Activated gamma-delta T cell treated with anti-CD3 and anti-CD28 coated beads, Interleukin-2, amount 50 U/mL, for 16 hours (primary cell): ENCODE measurements around the gene MSANTD4.
"Not testable (repeated sequence)": the region's sequence is repeated elsewhere in the genome, so short reads cannot be mapped to it uniquely, and the experiment has no call there.

ENCODE experiments used
- DNase-seq: peaks from one replicate; pipeline ENCODE4 v3.0.0-alpha.2; 2020; ENCODE audit warnings: low read depth

MSANTD4 gene

DNA sequence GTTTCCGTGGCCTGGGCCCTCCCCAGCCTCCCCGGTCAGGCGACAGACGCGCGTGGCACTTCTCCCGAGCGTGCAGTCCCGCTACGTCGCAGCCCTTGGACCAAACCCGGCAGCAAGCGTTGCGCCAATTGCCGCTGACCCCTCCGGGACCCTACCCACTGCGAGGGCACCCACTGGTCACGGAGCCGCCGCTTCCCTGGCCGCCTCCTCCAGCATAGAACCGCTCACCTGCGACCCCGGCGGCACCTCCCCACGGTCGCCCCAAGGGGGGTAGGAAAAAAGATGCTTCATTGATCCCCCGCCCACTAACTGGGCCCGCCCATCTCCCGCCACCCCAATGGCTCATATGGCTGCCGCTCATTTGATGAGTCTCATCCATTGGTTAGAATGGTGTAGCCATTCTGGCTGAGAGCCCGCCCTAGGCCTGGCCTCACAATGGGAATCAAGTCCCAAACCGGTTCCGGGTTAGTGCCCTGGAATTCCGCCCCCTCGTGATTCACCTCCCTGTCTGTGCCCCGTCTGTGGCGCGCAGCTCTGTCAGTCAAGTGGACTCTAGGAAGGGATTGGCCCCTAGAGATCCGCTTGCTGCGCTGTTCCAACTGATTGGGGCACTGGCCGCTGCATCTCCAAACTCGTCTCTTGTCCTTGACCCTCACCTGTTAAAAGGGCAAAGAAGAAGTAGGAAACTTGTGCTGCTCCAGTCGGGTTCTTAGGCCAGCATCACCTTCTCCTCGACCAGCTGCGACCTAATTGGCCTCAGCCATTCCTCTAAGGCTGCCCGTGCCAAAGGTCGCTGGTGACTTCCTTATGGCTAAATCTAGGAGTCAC is at the start of gene MSANTD4:
MSANTD4 (minus strand) TSS at position 274 of the 828 bp plus-strand sequence. CDS start 11,323 bp downstream, outside the sequence.
- peak; percentile 93 for DNase-seq

- no peak for DNase-seq
These were observed 48.6 kb upstream of the MSANTD4 start for GRCh38 chr11:106070606-106071005.

- DNase-seq, result no peak
These were observed 41.0 kb upstream of the MSANTD4 start for GRCh38 chr11:106063009-106063408.

DNA sequence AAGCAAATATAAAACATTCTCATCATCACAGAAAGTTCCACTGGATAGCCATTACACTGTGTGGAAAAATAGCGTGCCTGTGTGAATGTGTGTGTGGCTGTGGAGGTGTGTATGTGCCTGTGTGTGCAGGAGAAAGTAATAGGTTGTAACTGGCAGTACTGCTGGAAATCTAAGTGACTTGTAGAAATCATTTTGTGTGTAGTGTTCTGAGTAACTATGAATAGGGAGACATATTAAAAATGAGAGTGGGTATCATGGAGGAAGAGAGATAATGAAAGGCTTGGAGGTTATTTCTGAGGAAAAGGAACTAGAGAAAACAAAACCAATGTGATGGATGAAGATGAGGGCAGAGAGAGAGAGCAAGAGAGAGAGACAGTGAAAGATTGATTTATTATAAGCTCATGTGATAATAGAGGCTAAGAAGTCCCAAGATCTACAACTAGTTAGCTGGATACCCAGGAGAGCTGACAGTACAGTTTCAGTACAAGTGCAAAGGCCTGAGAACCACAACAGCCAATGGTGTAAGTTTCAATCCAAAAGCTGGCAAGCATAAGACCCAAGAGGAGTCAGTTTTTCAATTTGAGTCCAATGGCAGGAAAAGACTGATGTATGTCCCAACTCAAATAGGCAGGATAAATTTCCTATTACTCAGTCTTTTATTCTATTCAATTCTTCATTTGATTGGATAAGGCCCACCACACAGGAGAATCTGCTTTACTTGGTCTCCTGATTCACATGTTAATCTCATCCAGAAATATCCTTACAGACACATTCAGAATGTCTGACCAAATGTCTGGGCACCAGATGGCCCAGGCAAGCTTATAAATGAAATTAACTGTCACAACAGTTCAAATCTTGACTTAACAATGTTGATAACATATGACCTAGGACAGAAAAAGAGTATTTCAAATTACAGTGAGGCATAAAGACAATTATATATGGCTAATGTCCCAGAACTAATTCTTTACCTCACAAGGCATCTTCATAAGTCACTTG is 40.2 kb upstream of the MSANTD4 start:
- DNase-seq, result no peak

GRCh38 chr11:106061249-106061784 is 39.3 kb upstream of the MSANTD4 start:
- DNase-seq, result no peak

- DNase-seq, result no peak
These were observed 37.6 kb upstream of the MSANTD4 start for GRCh38 chr11:106059617-106060016.

- DNase-seq, result not testable (repeated sequence)
These were observed 36.3 kb upstream of the MSANTD4 start for GRCh38 chr11:106058377-106058776.

- no peak for DNase-seq
These were observed 29.1 kb upstream of the MSANTD4 start for GRCh38 chr11:106051103-106051502.

GRCh38 chr11:106049727-106050476 is 27.9 kb upstream of the MSANTD4 start:
- DNase-seq, result no peak

- DNase-seq, result no peak
These were observed 25.6 kb upstream of the MSANTD4 start for GRCh38 chr11:106047631-106048030.

DNA sequence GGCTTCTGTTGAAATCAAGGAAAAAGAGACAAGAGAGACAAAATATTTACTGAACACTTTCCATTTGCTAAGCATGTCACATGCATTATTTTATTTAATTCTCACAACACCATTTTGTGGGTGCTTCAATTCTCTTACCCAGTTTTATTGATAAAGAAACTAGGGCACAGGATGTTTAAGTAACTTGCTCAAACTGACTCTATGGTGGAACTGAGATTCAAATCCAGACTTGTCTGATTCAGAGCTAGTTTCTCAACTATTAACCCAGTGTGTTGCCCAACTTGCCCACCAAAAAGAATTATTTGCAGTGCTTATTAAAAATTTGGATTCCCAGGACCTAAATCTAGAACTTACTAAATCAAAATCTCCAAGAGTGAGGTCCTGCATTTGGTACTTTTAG is 21.5 kb upstream of the MSANTD4 start:
- no peak for DNase-seq

DNA sequence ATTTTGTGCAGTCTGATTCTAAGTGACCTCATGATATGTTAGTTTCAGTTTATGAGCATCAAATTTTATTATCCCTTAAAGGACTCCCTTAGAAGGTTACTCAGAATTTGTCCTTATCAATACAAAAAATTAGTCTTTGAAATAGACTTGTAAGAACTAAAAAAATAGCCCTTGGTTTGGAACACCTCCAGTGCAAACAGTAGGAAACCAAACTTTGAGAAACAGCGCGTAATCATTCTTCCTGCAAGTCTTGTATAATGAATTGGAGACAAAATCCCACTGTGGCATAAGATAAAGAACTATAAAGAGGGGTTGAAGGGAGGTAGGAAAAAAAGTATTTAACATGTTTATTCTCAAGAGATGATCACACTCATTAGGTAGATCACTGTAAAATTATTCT is 10.8 kb upstream of the MSANTD4 start:
- no peak for DNase-seq

GRCh38 chr11:106031936-106032335 is 9.9 kb upstream of the MSANTD4 start:
- DNase-seq, result no peak

DNA sequence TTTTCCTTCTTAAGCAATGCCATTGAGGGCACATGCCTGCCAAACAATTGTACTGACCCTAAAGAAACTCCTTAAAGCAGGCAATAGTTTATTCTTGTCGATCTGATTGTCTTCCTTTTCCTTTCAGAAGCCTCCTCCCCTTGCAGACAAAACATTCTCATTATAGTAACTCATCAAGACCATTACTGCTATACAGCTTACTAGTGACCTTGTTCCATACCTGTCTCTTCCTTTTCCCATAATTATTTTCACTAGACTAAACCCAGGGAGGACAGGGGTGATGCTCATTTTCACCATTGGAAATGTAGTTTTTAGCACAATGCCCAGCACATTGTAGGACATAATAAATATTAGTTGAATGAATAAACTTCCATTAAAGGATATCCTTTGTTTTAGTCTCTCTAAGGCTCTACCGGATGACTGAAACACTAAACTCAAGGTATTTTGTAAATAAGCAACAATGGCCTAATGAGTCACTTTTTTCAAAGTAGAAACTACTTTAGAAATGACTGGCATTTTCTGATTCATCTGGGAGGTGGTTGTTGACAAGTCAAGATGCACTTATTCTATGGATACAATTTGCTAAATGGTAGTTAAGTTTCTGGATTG is 9.3 kb upstream of the MSANTD4 start:
- DNase-seq, result no peak

GRCh38 chr11:106030609-106031008 is 8.6 kb upstream of the MSANTD4 start:
- DNase-seq, result no peak

- DNase-seq, result no peak
These were observed 795 bp upstream of the MSANTD4 start for GRCh38 chr11:106022795-106023275.

- DNase-seq, result no peak
These were observed 666 bp downstream of the MSANTD4 start for GRCh38 chr11:106021181-106021966.

DNA sequence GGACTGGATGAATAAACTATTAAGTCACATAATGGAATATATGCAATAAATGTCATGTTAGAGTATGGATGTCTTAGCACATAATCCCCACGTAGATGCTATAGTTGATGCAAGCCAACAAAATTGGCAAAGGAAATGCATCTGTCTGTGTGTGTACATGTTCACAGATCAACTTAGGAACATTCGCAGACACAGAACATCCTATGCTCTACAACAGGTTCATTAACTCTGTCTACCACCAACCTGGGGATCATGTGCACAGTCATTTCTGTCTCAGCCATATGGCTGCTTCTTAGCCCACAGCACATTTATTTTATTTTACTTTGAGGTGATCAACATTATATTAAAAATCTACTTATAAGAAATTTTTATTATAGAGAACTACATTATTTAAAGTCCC is 4.9 kb downstream of the MSANTD4 start:
- DNase-seq, result no peak

DNA sequence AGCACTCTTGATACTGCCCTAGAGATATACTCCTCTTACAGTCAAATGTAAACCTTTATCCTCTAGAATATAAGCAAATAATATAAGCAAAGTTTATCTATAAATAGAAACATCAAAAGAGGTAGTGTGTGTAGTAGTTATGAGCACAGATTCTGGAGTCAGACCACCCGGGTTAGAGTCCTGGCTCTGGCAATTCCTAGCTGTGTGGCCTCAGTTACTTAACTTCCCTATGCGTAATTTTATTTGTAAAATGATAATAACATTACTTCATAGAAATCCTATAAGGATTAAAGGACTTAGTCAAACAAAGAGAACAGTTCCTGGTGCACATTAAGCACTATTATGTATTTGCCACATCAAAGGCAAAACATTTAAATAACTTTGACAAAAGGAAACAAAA is 7.0 kb downstream of the MSANTD4 start:
- no peak for DNase-seq

GRCh38 chr11:106014620-106015019 is 7.4 kb downstream of the MSANTD4 start:
- no peak for DNase-seq
